Measurements from ENCODE around the gene LRRC27.
"Not testable (repeated sequence)": the region's sequence is repeated elsewhere in the genome, so short reads cannot be mapped to it uniquely, and the experiment has no call there.

The LRRC27 gene

DNA sequence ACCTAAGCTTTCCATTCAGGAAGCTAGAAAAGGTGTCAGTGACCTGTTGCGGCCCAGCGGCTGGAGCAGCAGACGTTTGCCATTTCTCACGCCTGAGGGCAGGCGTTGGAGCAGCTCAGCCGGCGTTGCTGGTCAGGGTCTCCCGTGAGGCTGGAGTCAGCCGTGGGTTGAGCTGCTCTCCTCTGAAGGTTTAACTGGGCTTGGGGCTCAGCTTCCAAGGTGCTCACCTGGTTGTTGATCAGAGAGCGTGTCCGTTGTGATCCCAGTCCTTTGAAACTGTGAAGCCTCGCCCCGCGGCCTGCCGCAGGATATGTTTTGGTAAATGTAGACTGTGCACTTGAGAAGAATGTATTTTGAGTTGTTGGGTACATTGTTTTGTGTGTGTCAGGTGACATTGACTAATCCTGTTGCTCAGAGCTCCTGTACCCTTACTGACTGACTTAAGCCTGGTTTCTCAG, 44.4 kb downstream of the LRRC27 start:
- no peak for DNase-seq

- DNase-seq = no peak
Observed at GRCh38 chr10:132377326-132377725, 45.3 kb downstream of the LRRC27 start.

DNA sequence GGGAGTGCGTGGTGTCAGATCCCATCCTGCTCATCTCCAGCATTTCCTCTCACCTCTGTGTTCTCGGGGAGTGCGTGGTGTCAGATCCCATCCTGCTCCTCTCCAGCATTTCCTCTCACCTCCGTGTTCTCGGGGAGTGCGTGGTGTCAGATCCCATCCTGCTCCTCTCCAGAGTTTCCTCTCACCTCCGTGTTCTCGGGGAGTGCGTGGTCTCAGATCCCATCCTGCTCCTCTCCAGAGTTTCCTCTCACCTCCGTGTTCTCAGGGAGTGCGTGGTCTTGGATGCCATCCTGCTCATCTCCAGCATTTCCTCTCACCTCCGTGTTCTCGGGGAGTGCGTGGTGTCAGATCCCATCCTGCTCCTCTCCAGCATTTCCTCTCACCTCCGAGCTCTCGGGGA, 47.0 kb downstream of the LRRC27 start:
- DNase-seq = not testable (repeated sequence)

- not testable (repeated sequence) for DNase-seq
Observed at GRCh38 chr10:132380986-132381385, 49.0 kb downstream of the LRRC27 start.

DNA sequence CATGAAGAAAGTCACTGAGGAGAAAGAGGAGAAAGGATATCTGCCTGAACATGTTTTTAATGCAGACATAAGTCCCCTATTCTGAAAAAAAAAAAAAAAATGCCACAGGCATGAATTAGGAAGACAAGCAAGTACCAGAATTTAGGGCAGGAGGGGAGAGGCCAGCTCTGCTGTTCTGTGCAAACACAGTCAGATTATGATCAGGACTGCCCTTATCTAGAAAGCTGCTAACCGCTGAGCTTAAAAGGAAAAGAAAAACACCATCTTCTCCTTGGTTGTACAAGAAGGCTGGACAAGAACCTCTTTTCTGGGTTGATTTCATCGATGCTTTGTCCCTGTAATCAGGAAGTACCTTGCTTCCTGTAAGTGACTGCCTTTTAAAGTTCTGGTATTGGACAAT, 49.7 kb downstream of the LRRC27 start:
- peak; percentile 79 for DNase-seq

- peak; percentile 29 for DNase-seq
Observed at GRCh38 chr10:132382231-132382922, 50.4 kb downstream of the LRRC27 start.

DNA sequence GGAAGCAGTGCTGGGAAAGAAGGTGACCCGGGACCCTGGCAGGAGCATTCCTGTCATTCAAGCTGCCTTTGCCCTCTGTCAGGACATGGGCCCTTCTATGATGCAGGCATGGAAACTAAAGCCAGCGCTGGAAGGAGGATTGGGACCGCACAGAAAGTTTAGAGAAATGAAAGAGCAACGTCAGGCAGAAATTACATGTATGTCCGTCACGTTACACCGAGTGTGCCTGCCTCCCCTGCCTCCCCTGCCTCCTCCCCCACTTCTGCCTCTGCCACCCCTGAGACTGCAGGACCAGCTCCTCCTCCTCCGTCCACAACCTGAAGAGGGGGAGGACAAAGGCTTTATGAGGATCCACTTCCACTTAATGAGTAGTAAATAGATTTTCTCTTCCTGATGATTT, 51.1 kb downstream of the LRRC27 start:
- DNase-seq = no peak

- DNase-seq = no peak
Observed at GRCh38 chr10:132383751-132384196, 51.8 kb downstream of the LRRC27 start.

DNA sequence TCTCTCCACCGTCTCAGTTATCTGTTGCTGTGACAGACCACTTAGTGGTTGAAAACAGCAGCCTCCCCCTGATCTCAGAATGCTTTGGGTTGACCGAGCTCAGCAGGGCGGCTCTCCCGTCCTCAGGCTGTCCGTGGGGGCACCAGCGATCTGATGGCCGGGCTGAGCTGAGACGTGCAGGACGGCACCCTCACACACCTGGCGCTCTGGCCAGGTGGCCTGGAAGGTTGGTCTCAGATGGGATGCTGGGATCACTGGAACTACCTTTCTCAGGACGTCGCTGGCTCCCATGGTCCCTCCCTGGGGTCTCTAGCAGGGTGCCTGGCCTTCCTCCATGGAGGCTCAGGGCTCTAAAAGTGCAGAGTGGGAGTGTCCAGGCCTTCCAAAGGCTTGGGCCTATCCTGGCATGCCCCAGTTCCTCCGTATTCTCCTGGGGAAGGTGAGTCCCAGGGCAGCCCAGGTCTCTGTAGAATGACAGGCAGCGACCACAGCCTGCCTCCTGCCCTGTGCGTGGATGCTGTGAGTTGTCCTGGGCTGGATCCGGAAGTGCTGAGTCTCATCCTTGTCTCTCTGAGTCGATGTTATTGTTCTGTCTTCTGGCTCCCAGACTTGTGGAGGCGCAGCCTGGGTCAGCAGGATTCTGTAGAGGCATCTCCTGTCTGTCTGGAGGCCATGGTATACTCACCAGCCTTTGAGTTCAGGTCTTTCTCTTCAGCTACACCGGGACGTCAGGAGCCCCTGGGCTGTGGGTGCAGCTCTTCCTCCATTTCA, 52.8 kb downstream of the LRRC27 start:
- no peak for DNase-seq

DNA sequence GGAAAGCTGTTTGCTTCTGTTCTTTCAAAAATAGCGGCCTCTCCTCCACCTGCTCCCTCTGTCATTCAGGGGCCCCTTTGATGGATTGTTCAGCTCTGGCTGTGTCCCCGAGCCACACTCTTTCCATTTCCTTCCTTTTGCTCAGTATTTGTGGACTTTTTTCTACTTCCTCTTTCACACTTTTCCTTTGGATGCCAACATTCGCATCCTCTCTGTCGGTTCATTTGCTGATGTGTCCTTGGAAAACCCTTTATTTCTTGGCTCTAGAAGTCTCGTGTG, 53.3 kb downstream of the LRRC27 start:
- DNase-seq = peak; percentile 32

DNA sequence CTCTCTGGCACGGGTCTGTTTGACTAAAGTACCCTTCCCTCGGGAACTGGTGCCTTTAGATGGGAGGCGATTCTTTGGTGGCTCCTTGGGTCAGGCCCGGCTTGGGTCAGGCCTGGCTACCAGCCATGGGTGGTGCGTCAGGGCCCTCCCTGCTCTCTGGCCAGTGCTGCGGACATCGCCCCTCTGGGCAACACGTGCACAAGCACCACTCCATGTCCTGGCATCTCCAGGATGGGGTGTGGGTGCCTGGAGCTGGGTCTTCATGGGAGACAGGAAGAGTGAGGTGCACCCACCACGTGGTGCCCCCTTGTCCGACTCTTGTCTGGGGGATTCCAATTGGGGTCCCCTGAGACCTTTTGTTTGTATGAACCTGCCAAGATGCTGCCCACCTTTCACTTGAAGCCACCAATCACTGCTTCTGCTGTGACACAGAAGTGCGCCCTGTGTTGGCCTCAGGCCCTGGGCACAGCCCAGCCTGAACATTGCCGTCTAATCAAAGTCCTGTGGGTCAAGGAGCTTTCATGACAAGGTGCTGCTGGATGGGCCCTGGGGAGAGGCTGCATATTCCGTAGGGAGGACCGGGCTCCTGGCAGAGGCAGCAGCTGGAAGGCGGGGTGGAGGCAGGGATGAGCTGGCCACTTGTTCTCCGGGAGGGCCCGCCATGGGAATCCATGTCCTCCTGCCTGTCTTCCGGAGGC, 53.9 kb downstream of the LRRC27 start:
- DNase-seq = no peak

GRCh38 chr10:132386419-132386831, 54.4 kb downstream of the LRRC27 start:
- no peak for DNase-seq

DNA sequence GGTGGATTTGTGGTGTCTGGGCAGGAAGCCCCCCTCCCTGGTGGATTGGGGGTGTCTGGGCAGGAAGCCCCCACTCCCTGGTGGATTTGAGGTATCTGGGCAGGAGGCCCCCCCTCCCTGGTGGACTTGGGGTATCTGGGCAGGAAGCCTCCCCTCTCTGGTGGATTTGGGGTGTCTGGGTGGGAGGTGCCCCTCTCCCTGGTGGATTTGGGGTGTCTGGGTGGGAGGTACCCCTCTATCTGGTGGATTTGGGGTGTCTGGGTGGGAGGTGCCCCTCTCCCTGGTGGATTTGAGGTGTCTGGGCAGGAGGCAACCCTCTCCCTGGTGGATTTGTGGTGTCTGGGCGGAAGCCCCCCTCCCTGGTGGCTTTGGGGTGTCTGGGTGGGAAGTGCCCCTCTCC, 54.9 kb downstream of the LRRC27 start:
- not testable (repeated sequence) for DNase-seq

- DNase-seq = peak; percentile 84
Observed at GRCh38 chr10:132387764-132388210, 55.8 kb downstream of the LRRC27 start.

DNA sequence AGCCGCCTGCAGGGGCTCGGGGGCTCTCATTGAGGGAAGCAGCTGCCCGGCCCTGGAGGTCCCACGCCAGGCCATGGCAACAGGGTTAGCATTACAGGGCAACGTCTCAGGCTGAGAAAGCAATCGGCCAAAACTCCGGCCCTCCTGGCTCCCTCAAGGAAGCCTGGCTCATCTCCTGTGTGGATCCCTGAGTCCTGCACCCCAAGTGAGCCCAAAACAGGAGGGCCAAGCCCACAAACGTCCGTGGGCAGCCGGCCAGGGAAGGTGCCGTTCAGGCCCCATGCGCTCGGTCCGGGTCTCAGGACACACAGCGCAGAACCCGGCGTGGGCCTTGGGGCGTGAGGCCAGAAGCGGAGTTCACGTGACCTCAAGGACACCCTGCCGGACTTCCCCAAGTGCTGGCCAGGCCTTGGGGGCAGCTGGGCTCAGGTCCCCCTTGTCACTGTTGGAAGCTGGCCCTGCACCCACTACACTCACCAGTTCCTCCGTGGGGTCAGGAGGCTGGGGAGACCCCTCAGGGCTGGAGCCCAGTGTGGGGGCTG, 57.0 kb downstream of the LRRC27 start:
- DNase-seq = no peak

DNA sequence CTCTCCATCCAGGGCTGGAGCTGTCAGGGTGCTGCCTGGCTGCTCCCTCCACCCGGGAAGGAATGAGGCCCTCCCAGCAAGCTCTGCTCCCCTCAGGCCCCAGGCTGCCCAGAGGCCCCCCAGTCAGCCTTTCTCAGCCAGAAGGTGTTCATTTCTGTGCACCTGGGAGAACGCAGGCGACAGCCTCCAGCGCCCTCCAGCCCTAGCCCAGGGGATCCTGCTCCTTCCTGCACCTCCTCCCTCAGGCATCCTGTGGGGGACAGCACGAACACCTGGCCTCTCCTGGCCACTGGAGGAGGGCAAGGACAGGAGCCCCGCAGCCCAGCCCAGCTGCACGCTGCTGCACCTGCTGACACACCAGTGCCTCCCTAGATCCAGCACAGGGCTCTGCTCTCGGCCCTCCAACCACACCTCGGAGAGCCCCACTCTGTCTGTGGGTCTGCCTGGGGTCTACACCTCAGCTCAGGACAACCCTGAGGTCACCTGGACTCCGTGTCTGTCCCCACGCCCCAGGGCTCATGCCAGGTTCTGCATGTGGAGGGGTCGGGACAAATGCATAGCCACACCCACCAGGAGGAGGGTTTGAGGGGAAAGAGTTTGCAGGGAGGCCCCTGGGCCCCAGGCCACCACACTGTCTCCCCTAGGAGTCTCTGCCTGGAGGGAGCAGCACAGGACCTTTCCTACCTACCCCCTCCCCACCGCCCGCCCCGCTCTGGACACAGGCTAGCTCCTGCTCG, 57.6 kb downstream of the LRRC27 start:
- no peak for DNase-seq

DNA sequence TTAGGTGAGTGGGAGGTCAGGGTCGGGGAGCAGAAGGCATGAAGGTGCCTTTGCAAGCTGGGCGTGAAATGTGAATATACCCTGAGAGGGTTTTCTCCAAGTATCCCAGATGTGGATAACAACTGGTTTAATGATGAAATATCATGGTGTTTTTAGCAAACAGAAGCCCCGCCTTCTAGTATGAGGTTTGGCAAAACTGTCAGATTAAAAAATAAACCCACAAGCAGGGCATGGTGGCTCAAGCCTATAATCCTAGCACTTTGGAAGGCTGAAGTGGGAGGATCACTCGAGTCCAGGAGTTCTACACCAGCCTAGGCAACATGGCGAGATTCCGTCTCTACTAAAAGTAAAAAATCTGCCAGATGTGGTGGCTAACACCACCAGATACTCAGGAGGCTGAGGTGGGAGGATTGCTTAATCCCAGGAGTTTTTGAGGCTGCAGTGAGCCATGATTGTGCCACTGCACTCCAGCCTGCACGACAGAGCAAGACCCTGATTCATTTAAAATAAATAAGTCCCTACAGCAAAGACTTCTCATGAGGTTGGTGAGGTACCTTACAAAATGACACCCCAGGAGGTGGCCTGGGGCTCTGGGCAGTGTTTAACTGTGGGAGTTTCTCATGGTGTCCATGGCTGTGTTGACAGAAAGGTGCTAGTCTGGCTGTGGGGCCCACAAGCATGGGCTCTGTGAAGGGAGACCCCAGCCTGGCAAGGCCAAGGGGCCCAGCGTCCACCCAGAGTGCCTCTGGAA, 58.4 kb downstream of the LRRC27 start:
- peak; percentile 56 for DNase-seq

GRCh38 chr10:132390921-132391675, 59.1 kb downstream of the LRRC27 start:
- no peak for DNase-seq

DNA sequence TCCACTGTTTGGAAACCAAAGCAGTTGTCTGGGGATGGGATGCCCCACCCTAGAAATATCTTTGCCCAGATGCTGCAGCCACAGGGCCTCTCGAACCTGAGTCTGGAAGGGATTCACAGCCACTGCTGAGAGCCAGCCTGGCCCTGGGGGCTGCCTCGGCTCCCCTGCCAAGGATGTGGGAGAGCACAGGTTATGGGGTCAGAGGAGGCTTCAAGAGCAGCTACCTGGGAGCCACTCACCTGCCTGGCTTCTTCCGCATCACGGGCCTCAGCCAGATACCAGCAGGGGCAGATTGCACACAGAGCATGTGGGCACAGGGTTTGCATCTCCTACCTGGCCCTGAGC, 59.7 kb downstream of the LRRC27 start:
- no peak for DNase-seq

GRCh38 chr10:132392184-132392800, 60.3 kb downstream of the LRRC27 start:
- DNase-seq = no peak
